Upper lobe of right lung (tissue), 1 donor: ENCODE data around the gene AMACR. TPM values are rescaled to one million over a fixed set of nuclear protein-coding genes. Genes with fewer than 3 reads are reported as not detected.

Source experiments
- ATAC-seq: fragments of 200-7000 bp; cut with Tn5 transposase; one replicate; pipeline ENCODE4 v1.9.1; 2020; ENCODE audit warnings: mild to moderate bottlenecking, moderate library complexity
- DNase-seq: peaks from one replicate; pipeline ENCODE4 v3.0.0-alpha.2; 2020
- H3K27ac ChIP-seq: fragments of 200-600 bp; one replicate; pipeline ENCODE4 v1.8.0; 2022
- H3K27me3 ChIP-seq: fragments of 200-600 bp; one replicate; pipeline ENCODE4 v1.8.0; 2022; ENCODE audit warnings: mild to moderate bottlenecking
- H3K36me3 ChIP-seq: fragments of 200-600 bp; one replicate; pipeline ENCODE4 v1.8.0; 2022
- H3K4me1 ChIP-seq: fragments of 200-600 bp; one replicate; pipeline ENCODE4 v1.8.0; 2022
- H3K4me3 ChIP-seq: fragments of 200-600 bp; one replicate; pipeline ENCODE4 v1.8.0; 2022; ENCODE audit warnings: mild to moderate bottlenecking
- H3K9me3 ChIP-seq: fragments of 200-600 bp; one replicate; pipeline ENCODE4 v1.8.0; 2022
- CTCF ChIP-seq: fragments of 200-600 bp; IDR thresholded peaks from one replicate; pipeline ENCODE4 v1.8.0; 2022; ENCODE audit warnings: antibody characterized with exemption
- intact Hi-C: fragments of 100-400 bp; cut with DNase I; formaldehyde crosslinking; loops from one replicate; pipeline ENCODE4 v1.11.0; 2022
- total RNA-seq: library from RNA; stranded (reverse); fragmentation: NEBNext Ultra II Directional; extraction: Animal tissue kit (Norgen Biotek cat#: 25700); gene quantifications from one replicate; pipeline ENCODE4 v1.2.1, GENCODE V29; 2021
- donor health status: DM: no; HTN: yes; CAD: no; lungs with severe emphysema.

The AMACR gene
- total RNA-seq, 1 donor from 2014 or later: 9.1 TPM

DNA sequence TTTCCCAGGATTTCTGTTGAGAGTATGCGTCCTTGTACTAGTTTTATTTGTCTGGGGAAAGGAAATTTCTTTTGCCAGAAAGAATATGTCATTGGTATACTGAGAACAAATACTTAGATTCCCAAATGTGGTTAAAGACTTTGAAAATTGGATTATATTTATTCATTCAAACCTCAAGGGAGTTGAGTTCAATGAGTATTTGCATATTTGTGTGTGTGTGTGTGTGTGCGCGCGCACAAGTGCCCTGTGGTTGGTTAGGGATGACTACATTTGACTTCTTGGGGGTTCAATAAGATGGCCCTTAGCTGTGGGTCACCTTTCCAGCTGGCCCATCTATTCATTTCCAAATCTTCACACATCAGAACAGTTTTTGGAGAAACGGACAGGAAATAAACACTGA lies 66.8 kb downstream of the AMACR start:
- Histone ChIP-seq H3K9me3 (no peaks in the 10 kb centered on the region), H3K4me1 (peaks cover 10% of the 10 kb centered on the region), H3K4me3 (no peak overlapping the region), H3K27ac (no peak overlapping the region), H3K36me3 (no peaks in the 10 kb centered on the region), H3K27me3 (peaks cover 59% of the 10 kb centered on the region)
- DNase-seq (no peak), ATAC-seq (no peak)
- intact Hi-C loops: no loop called here
- TF ChIP-seq CTCF: no peak

- DNase-seq (no peak), ATAC-seq (no peak)
- Histone ChIP-seq H3K36me3 (no peaks in the 10 kb centered on the region), H3K27ac (no peak overlapping the region), H3K4me3 (no peak overlapping the region), H3K4me1 (peaks cover 10% of the 10 kb centered on the region), H3K27me3 (peaks cover 67% of the 10 kb centered on the region), H3K9me3 (no peaks in the 10 kb centered on the region)
- intact Hi-C loops: loop anchor here (5.0 kb wide), 1 partner anchor 502 kb away; no protein-coding TSS in a partner anchor
- TF ChIP-seq CTCF: no peak
Measured at GRCh38 chr5:33939556-33940262, 68.1 kb downstream of the AMACR start.

DNA sequence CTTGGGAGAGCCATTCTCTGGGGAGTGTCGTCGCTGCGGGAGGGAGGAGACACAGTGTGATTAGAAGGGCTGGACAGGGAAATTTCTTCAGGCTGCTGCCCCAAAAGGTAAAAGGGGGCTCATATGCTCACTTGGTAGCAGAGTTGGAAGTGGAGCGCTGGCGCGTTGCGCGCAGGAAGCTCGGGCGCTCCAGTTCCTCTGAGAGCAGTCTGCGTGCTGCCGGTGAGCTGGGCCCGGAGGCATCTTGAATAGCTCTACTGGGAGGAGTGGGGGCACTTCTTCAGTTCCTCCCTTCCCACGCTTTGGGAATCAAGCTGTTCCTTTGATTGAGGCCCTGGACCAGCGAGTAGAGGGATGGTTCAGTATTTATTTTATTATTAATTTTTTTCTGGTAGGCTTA lies 69.0 kb downstream of the AMACR start:
- Histone ChIP-seq H3K4me3 (no peak overlapping the region), H3K9me3 (no peaks in the 10 kb centered on the region), H3K27me3 (peaks cover 67% of the 10 kb centered on the region), H3K27ac (no peak overlapping the region), H3K4me1 (peaks cover 10% of the 10 kb centered on the region), H3K36me3 (no peaks in the 10 kb centered on the region)
- ATAC-seq: no peak
- DNase-seq: no peak
- intact Hi-C loops: loop anchor here (5.0 kb wide), 1 partner anchor 502 kb away; no protein-coding TSS in a partner anchor
- no peak for TF ChIP-seq CTCF

DNA sequence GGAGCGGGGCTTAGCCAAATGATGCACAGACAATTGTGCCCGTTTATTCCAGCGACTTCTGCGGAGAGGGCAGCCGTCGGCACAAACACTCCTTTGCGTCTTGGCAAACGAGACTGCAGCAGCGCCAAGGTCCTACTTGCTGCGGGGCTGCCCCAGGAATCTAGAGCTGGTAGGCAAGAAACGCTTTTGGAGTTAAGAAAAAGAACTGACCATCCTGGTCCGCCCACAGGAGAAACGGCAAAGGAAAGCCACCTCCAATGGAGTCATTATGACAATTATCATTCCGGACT lies 69.4 kb downstream of the AMACR start:
- H3K27me3 ChIP-seq: peaks cover 67% of the 10 kb centered on the region

DNA sequence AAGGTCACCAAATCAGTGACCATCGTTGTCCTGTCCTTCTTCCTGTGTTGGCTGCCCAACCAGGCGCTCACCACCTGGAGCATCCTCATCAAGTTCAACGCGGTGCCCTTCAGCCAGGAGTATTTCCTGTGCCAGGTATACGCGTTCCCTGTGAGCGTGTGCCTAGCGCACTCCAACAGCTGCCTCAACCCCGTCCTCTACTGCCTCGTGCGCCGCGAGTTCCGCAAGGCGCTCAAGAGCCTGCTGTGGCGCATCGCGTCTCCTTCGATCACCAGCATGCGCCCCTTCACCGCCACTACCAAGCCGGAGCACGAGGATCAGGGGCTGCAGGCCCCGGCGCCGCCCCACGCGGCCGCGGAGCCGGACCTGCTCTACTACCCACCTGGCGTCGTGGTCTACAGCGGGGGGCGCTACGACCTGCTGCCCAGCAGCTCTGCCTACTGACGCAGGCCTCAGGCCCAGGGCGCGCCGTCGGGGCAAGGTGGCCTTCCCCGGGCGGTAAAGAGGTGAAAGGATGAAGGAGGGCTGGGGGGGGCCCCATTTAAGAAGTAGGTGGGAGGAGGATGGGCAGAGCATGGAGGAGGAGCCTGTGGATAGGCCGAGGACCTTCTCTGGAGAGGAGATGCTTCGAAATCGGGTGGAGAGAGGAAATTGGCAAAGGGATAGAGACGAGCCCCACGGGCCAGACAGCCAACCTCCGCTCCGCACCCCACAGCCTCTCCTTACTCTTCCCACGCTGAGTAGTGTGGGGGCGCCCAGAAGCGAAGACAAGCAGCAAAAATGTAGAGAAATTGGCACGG lies 69.9 kb downstream of the AMACR start:
- Histone ChIP-seq H3K4me3 (no peak overlapping the region), H3K27ac (no peak overlapping the region), H3K4me1 (peaks cover 10% of the 10 kb centered on the region), H3K9me3 (no peaks in the 10 kb centered on the region), H3K36me3 (no peaks in the 10 kb centered on the region), H3K27me3 (peaks cover 67% of the 10 kb centered on the region)
- intact Hi-C loops: loop anchor here (5.0 kb wide), 1 partner anchor 501 kb away; no protein-coding TSS in a partner anchor
- DNase-seq: no peak
- no peak for ATAC-seq
- no peak for TF ChIP-seq CTCF

More for the DNA sequence above, 69.4 kb downstream of the AMACR start:
- ATAC-seq (no peak), DNase-seq (no peak)
- Histone ChIP-seq H3K36me3 (no peaks in the 10 kb centered on the region), H3K4me1 (peaks cover 10% of the 10 kb centered on the region), H3K4me3 (no peak overlapping the region), H3K9me3 (no peaks in the 10 kb centered on the region), H3K27ac (no peak overlapping the region)
- intact Hi-C loops: loop anchor here (5.0 kb wide), 1 partner anchor 501 kb away; no protein-coding TSS in a partner anchor
- TF ChIP-seq CTCF: no peak
